ENCODE measurements around the gene RASGRF1. TPM values are rescaled to one million over a fixed set of nuclear protein-coding genes. Genes with fewer than 3 reads are reported as not detected.

The RASGRF1 gene
- total and polyA plus RNA-seq, 9 of the 15 experiments (the other 6 are each of a cell fraction or from before 2014, with no cell fraction given) = 0.03 to 0.58 (median 0.06) TPM; not detected in 1

DNA sequence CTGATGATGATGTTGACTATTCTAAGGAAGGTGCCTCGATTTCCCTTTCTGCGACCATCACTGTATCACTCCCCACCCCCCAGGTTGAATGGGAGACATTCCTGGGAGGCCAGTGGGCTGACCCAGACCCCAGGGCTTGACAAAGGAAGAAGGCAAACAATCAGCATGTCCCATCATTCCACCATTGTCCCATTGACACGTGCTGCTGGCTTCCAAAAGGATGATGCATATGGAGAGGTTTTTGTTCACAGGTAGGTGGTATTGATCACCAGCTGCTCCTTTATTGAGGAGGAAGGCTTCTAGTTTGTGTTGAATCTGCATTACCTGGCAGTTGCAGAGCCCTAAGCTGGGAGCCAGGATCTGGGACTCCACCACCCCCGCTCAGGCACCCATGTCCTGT lies 30.4 kb downstream of the RASGRF1 start (continued):
- TF ChIP-seq GMEB1 (CRISPR knock-in tag; IDR thresholded peaks at IDR 0.05) = no peak
- TF ChIP-seq FOS (IDR thresholded peaks at IDR 0.05; ENCODE audit: extremely low read depth, insufficient read length) = no peak
- no peak for TF ChIP-seq SRSF1 (IDR thresholded peaks at IDR 0.05; ENCODE audit: low read depth, low read length)
- TF ChIP-seq ZNF408 (CRISPR knock-in tag; IDR thresholded peaks at IDR 0.05; ENCODE audit: low read depth) = no peak
- TF ChIP-seq SMAD4 (CRISPR knock-in tag; conservative IDR thresholded peaks at IDR 0.05) = no peak

- TF ChIP-seq, protein P1, sequence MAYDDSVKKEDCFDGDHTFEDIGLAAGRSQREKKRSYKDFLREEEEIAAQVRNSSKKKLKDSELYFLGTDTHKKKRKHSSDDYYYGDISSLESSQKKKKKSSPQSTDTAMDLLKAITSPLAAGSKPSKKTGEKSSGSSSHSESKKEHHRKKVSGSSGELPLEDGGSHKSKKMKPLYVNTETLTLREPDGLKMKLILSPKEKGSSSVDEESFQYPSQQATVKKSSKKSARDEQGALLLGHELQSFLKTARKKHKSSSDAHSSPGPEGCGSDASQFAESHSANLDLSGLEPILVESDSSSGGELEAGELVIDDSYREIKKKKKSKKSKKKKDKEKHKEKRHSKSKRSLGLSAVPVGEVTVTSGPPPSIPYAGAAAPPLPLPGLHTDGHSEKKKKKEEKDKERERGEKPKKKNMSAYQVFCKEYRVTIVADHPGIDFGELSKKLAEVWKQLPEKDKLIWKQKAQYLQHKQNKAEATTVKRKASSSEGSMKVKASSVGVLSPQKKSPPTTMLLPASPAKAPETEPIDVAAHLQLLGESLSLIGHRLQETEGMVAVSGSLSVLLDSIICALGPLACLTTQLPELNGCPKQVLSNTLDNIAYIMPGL (CRISPR knock-in tag; IDR thresholded peaks at IDR 0.05) = no peak
- TF ChIP-seq OTX1 (CRISPR knock-in tag; IDR thresholded peaks at IDR 0.05) = no peak
- TF ChIP-seq, protein P2, sequence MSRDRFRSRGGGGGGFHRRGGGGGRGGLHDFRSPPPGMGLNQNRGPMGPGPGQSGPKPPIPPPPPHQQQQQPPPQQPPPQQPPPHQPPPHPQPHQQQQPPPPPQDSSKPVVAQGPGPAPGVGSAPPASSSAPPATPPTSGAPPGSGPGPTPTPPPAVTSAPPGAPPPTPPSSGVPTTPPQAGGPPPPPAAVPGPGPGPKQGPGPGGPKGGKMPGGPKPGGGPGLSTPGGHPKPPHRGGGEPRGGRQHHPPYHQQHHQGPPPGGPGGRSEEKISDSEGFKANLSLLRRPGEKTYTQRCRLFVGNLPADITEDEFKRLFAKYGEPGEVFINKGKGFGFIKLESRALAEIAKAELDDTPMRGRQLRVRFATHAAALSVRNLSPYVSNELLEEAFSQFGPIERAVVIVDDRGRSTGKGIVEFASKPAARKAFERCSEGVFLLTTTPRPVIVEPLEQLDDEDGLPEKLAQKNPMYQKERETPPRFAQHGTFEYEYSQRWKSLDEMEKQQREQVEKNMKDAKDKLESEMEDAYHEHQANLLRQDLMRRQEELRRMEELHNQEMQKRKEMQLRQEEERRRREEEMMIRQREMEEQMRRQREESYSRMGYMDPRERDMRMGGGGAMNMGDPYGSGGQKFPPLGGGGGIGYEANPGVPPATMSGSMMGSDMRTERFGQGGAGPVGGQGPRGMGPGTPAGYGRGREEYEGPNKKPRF (IDR thresholded peaks at IDR 0.05; ENCODE audit: low read depth, low read length) = no peak
- no peak for TF ChIP-seq RAD51 (IDR thresholded peaks at IDR 0.05; ENCODE audit: borderline replicate concordance, low read depth)
- Histone ChIP-seq H3K9me1 (ENCODE audit: control insufficient read depth, insufficient read depth, low read length) (no peaks in the 10 kb centered on the region), H3K36me3 (ENCODE audit: control insufficient read depth, insufficient read depth, low read length) (no peaks in the 10 kb centered on the region), H3K4me1 (replicated peaks in 1 of 2; ENCODE audit: control insufficient read depth in 2 of 2, insufficient read depth in 2 of 2, low read length in 2 of 2) (peaks cover 0 to 3% of the 10 kb centered on the region in 2 experiments; a peak in 1 of 5 replicates), H3K27me3 (ENCODE audit: control insufficient read depth in 2 of 2, insufficient read depth in 2 of 2, low read length in 2 of 2) (peaks cover 0 to 27% of the 10 kb centered on the region in 2 experiments; a peak in 2 of 5 replicates), H3K4me3 (no peak overlapping the region), H3K4me2 (ENCODE audit: insufficient read depth, low read length) (no peak overlapping the region), H3K79me2 (ENCODE audit: control insufficient read depth, insufficient read depth, low read length) (no peaks in the 10 kb centered on the region), H3K9me3 (replicated peaks; ENCODE audit: control insufficient read depth, insufficient read depth, low read depth, low read length) (no peaks in the 10 kb centered on the region), H4K20me1 (replicated peaks; ENCODE audit: control insufficient read depth, insufficient read depth, low read length) (no peaks in the 10 kb centered on the region), H3K9ac (ENCODE audit: insufficient read depth in 1 of 2, low read depth in 2 of 2, low read length in 2 of 2) (no peak overlapping the region), H2AFZ (ENCODE audit: low read depth, low read length) (no peak overlapping the region), H3K27ac (ENCODE audit: extremely low read depth, low read depth, low read length) (no peak overlapping the region)
- FAIRE-seq (no peak), ATAC-seq (no peak), DNase-seq (ENCODE audit: extremely low read depth in 1 of 4, low spot score in 3 of 4) (no peak)
- intact Hi-C loops (cut with micrococcal nuclease) = no loop called here
- in situ Hi-C loops (cut with MboI) = no loop called here
- no TSS peak for BruUV-seq (replicated peaks)
- no CpG with 5 or more reads among the region's 1 CpG for WGBS (ENCODE audit: insufficient coverage, low coverage, missing lambda C conversion rate)
- ChIA-PET POLR2A (no interaction called here), CTCF (ENCODE audit: low intra/inter-chr PET ratio) (no interaction called here)
These were observed 31.5 kb downstream of the RASGRF1 start for GRCh38 chr15:79059081-79059572.
